Ishikawa (cell line): ENCODE results near the gene ARHGAP26.

Experiments
- CEBPB ChIP-seq: IDR thresholded peaks from 2 replicates; pipeline ENCODE4 v1.6.1; 2012
- CREB1 ChIP-seq: IDR thresholded peaks from 2 replicates; pipeline ENCODE4 v1.6.1; 2012; ENCODE audit warnings: low read depth
- EGR1 ChIP-seq: IDR thresholded peaks from 2 replicates; pipeline ENCODE4 v1.6.1; 2012
- EP300 ChIP-seq: IDR thresholded peaks from 2 replicates; pipeline ENCODE4 v1.6.1; 2012; ENCODE audit warnings: borderline replicate concordance
- FOXM1 ChIP-seq: IDR thresholded peaks from 2 replicates; pipeline ENCODE4 v1.6.1; 2012; ENCODE audit warnings: low read depth, borderline replicate concordance
- MAX ChIP-seq: IDR thresholded peaks from 2 replicates; pipeline ENCODE4 v1.6.1; 2012
- NFIC ChIP-seq: IDR thresholded peaks from 2 replicates; pipeline ENCODE4 v1.6.1; 2012
- RAD21 ChIP-seq: IDR thresholded peaks from 2 replicates; pipeline ENCODE4 v1.6.1; 2012; ENCODE audit warnings: low read depth
- REST ChIP-seq: IDR thresholded peaks from 2 replicates; pipeline ENCODE4 v1.6.1; 2012; ENCODE audit warnings: low read depth, mild to moderate bottlenecking
- TAF1 ChIP-seq: IDR thresholded peaks from 2 replicates; pipeline ENCODE4 v1.6.1; 2012; ENCODE audit warnings: low read depth, mild to moderate bottlenecking
- TCF12 ChIP-seq: IDR thresholded peaks from 2 replicates; pipeline ENCODE4 v1.6.1; 2012; ENCODE audit warnings: low read depth
- TEAD4 ChIP-seq: IDR thresholded peaks from 2 replicates; pipeline ENCODE4 v1.6.1; 2012
- USF1 ChIP-seq: IDR thresholded peaks from 2 replicates; pipeline ENCODE4 v1.6.1; 2012
- YY1 ChIP-seq: IDR thresholded peaks from 2 replicates; pipeline ENCODE4 v1.6.1; 2012; ENCODE audit warnings: low read depth
- ZBTB7A ChIP-seq: IDR thresholded peaks from 2 replicates; pipeline ENCODE4 v1.6.1; 2012; ENCODE audit warnings: low read depth

ARHGAP26 gene

GRCh38 chr5:143194206-143194605, 424.0 kb downstream of the ARHGAP26 start:
- TF ChIP-seq NFIC: no peak
- no peak for TF ChIP-seq FOXM1
- TF ChIP-seq REST: no peak
- no peak for TF ChIP-seq YY1
- no peak for TF ChIP-seq TCF12
- TF ChIP-seq TAF1: no peak
- TF ChIP-seq TEAD4: no peak
- TF ChIP-seq ZBTB7A: no peak
- no peak for TF ChIP-seq RAD21
- TF ChIP-seq MAX: no peak
- TF ChIP-seq CREB1: no peak
- no peak for TF ChIP-seq CEBPB
- TF ChIP-seq EGR1: no peak
- no peak for TF ChIP-seq EP300
- no peak for TF ChIP-seq USF1

GRCh38 chr5:143194713-143195112, 424.5 kb downstream of the ARHGAP26 start:
- no peak for TF ChIP-seq YY1
- TF ChIP-seq RAD21: no peak
- no peak for TF ChIP-seq EP300
- TF ChIP-seq CEBPB: no peak
- no peak for TF ChIP-seq USF1
- no peak for TF ChIP-seq TCF12
- no peak for TF ChIP-seq ZBTB7A
- no peak for TF ChIP-seq CREB1
- no peak for TF ChIP-seq FOXM1
- TF ChIP-seq EGR1: no peak
- no peak for TF ChIP-seq NFIC
- no peak for TF ChIP-seq TEAD4
- no peak for TF ChIP-seq MAX
- TF ChIP-seq REST: no peak
- no peak for TF ChIP-seq TAF1

GRCh38 chr5:143195491-143195890, 425.3 kb downstream of the ARHGAP26 start:
- TF ChIP-seq EP300: no peak
- no peak for TF ChIP-seq MAX
- no peak for TF ChIP-seq TAF1
- no peak for TF ChIP-seq REST
- no peak for TF ChIP-seq ZBTB7A
- TF ChIP-seq RAD21: no peak
- no peak for TF ChIP-seq USF1
- TF ChIP-seq CREB1: no peak
- no peak for TF ChIP-seq TCF12
- no peak for TF ChIP-seq YY1
- no peak for TF ChIP-seq NFIC

- no peak for TF ChIP-seq RAD21
- no peak for TF ChIP-seq TCF12
- TF ChIP-seq EGR1: no peak
- no peak for TF ChIP-seq TAF1
- TF ChIP-seq ZBTB7A: no peak
- TF ChIP-seq NFIC: no peak
- no peak for TF ChIP-seq YY1
- no peak for TF ChIP-seq FOXM1
- TF ChIP-seq USF1: no peak
- no peak for TF ChIP-seq CEBPB
- no peak for TF ChIP-seq TEAD4
- TF ChIP-seq CREB1: no peak
- TF ChIP-seq REST: no peak
- TF ChIP-seq MAX: no peak
Measured at GRCh38 chr5:143196601-143197259, 426.6 kb downstream of the ARHGAP26 start.
